ENCODE data around the gene PRELP. TPM values are rescaled to one million over a fixed set of nuclear protein-coding genes. Genes with fewer than 3 reads are reported as not detected.

The PRELP gene
- total RNA-seq, 3 donors from 2014 or later, result 27.4 to 132 (median 42.0) TPM

GRCh38 chr1:203521812-203522211, 46.2 kb downstream of the PRELP start:
- Histone ChIP-seq H3K9me3 (no peaks in the 10 kb centered on the region), H3K36me3 (no peaks in the 10 kb centered on the region), H3K27me3 (no peaks in the 10 kb centered on the region), H3K4me3 (no peak overlapping the region), H3K4me1 (no peaks in the 10 kb centered on the region), H3K27ac (no peak overlapping the region)
- intact Hi-C loops (cut with DNase I; ENCODE audit: low total_unique reads), result no loop called here
- TF ChIP-seq CTCF (IDR thresholded peaks at IDR 0.05) (no peak), POLR2AphosphoS5 (IDR thresholded peaks at IDR 0.05) (no peak), POLR2A (IDR thresholded peaks at IDR 0.05) (no peak)
- DNase-seq (ENCODE audit: low spot score in 2 of 2), result no peak

GRCh38 chr1:203522237-203522636, 46.6 kb downstream of the PRELP start:
- no peaks in the 10 kb centered on the region for H3K27me3 ChIP-seq
- no peaks in the 10 kb centered on the region for H3K36me3 ChIP-seq
- H3K4me3 ChIP-seq, result no peak overlapping the region
- intact Hi-C loops (cut with DNase I; ENCODE audit: low total_unique reads), result no loop called here
- H3K27ac ChIP-seq, result no peak overlapping the region
- TF ChIP-seq CTCF (IDR thresholded peaks at IDR 0.05) (no peak), POLR2A (IDR thresholded peaks at IDR 0.05) (no peak), POLR2AphosphoS5 (IDR thresholded peaks at IDR 0.05) (no peak)
- no peaks in the 10 kb centered on the region for H3K9me3 ChIP-seq
- H3K4me1 ChIP-seq, result no peaks in the 10 kb centered on the region
- no peak for DNase-seq (ENCODE audit: low spot score in 2 of 2)

- TF ChIP-seq POLR2A (IDR thresholded peaks at IDR 0.05) (no peak), CTCF (IDR thresholded peaks at IDR 0.05) (no peak), POLR2AphosphoS5 (IDR thresholded peaks at IDR 0.05) (no peak)
- intact Hi-C loops (cut with DNase I; ENCODE audit: low total_unique reads), result no loop called here
- Histone ChIP-seq H3K27ac (no peak overlapping the region), H3K27me3 (no peaks in the 10 kb centered on the region), H3K4me3 (no peak overlapping the region), H3K36me3 (no peaks in the 10 kb centered on the region), H3K4me1 (no peaks in the 10 kb centered on the region), H3K9me3 (no peaks in the 10 kb centered on the region)
- no peak for DNase-seq (ENCODE audit: low spot score in 2 of 2)
These were observed 48.1 kb downstream of the PRELP start for GRCh38 chr1:203523667-203524066.

- intact Hi-C loops (cut with DNase I; ENCODE audit: low total_unique reads), result no loop called here
- no peak for DNase-seq (ENCODE audit: low spot score in 2 of 2)
- H3K9me3 ChIP-seq, result no peaks in the 10 kb centered on the region
- TF ChIP-seq POLR2A (IDR thresholded peaks at IDR 0.05), result no peak
- TF ChIP-seq POLR2AphosphoS5 (IDR thresholded peaks at IDR 0.05), result no peak
- TF ChIP-seq CTCF (IDR thresholded peaks at IDR 0.05), result no peak
- no peak overlapping the region for H3K4me3 ChIP-seq
- H3K27ac ChIP-seq, result no peak overlapping the region
- H3K27me3 ChIP-seq, result no peaks in the 10 kb centered on the region
- no peaks in the 10 kb centered on the region for H3K36me3 ChIP-seq
- H3K4me1 ChIP-seq, result no peaks in the 10 kb centered on the region
These were observed 48.5 kb downstream of the PRELP start for GRCh38 chr1:203524152-203524551.

- TF ChIP-seq CTCF (IDR thresholded peaks at IDR 0.05) (no peak), POLR2A (IDR thresholded peaks at IDR 0.05) (no peak), POLR2AphosphoS5 (IDR thresholded peaks at IDR 0.05) (no peak)
- Histone ChIP-seq H3K4me1 (no peaks in the 10 kb centered on the region), H3K36me3 (no peaks in the 10 kb centered on the region), H3K9me3 (no peaks in the 10 kb centered on the region), H3K27ac (no peak overlapping the region), H3K4me3 (no peak overlapping the region), H3K27me3 (no peaks in the 10 kb centered on the region)
- no peak for DNase-seq (ENCODE audit: low spot score in 2 of 2)
- intact Hi-C loops (cut with DNase I; ENCODE audit: low total_unique reads), result no loop called here
These were observed 49.2 kb downstream of the PRELP start for GRCh38 chr1:203524824-203525223.

Measured in breast epithelium (tissue), 4 donors.